Myocyte (in vitro differentiated cells): ENCODE results near the gene HTR4. TPM values are rescaled to one million over a fixed set of nuclear protein-coding genes. Genes with fewer than 3 reads are reported as not detected.
"Not testable (repeated sequence)": the region's sequence is repeated elsewhere in the genome, so short reads cannot be mapped to it uniquely, and the experiment has no call there.

Source experiments
- DNase-seq: peaks from one replicate; pipeline ENCODE4 v3.0.0-alpha.2; 2012; ENCODE audit warnings: low read depth
- total RNA-seq: library from RNA; depleted of rRNA; stranded (reverse); fragments of >200 nt; gene quantifications from 2 replicates; pipeline ENCODE4 v1.2.3, GENCODE V29; 2014

The HTR4 gene
- total RNA-seq, 1 donor from 2014 or later: not detected

GRCh38 chr5:148482196-148482595, 172.1 kb downstream of the HTR4 start:
- no peak for DNase-seq

- no peak for DNase-seq
Measured at GRCh38 chr5:148477429-148477828, 176.9 kb downstream of the HTR4 start.

- no peak for DNase-seq
Measured at GRCh38 chr5:148476302-148476701, 178.0 kb downstream of the HTR4 start.

GRCh38 chr5:148474025-148474511, 180.3 kb downstream of the HTR4 start:
- no peak for DNase-seq

- no peak for DNase-seq
Measured at GRCh38 chr5:148471379-148471778, 182.9 kb downstream of the HTR4 start.

GRCh38 chr5:148469501-148469935, 184.8 kb downstream of the HTR4 start:
- DNase-seq: peak; percentile 71

GRCh38 chr5:148468746-148469145, 185.6 kb downstream of the HTR4 start:
- DNase-seq: not testable (repeated sequence)

GRCh38 chr5:148467958-148468357, 186.4 kb downstream of the HTR4 start:
- no peak for DNase-seq

- no peak for DNase-seq
Measured at GRCh38 chr5:148466236-148466580, 188.1 kb downstream of the HTR4 start.

- no peak for DNase-seq
Measured at GRCh38 chr5:148465381-148466235, 188.7 kb downstream of the HTR4 start.

- DNase-seq: no peak
Measured at GRCh38 chr5:148459669-148460068, 194.7 kb downstream of the HTR4 start.

- DNase-seq: no peak
Measured at GRCh38 chr5:148458036-148458888, 196.1 kb downstream of the HTR4 start.

GRCh38 chr5:148457183-148457620, 197.1 kb downstream of the HTR4 start:
- no peak for DNase-seq

- peak; percentile 85 for DNase-seq
Measured at GRCh38 chr5:148455185-148455584, 199.1 kb downstream of the HTR4 start.

GRCh38 chr5:148454576-148454975, 199.8 kb downstream of the HTR4 start:
- no peak for DNase-seq

GRCh38 chr5:148452499-148453193, 201.7 kb downstream of the HTR4 start:
- DNase-seq: peak; percentile 76

GRCh38 chr5:148446611-148447010, 207.7 kb downstream of the HTR4 start:
- DNase-seq: no peak

GRCh38 chr5:148445578-148445977, 208.7 kb downstream of the HTR4 start:
- DNase-seq: no peak

GRCh38 chr5:148443998-148444397, 210.3 kb downstream of the HTR4 start:
- peak; percentile 84 for DNase-seq

- DNase-seq: no peak
Measured at GRCh38 chr5:148443241-148443640, 211.1 kb downstream of the HTR4 start.

- no peak for DNase-seq
Measured at GRCh38 chr5:148438933-148439332, 215.4 kb downstream of the HTR4 start.
